Measurements from ENCODE around the gene RITA1. TPM values are rescaled to one million over a fixed set of nuclear protein-coding genes. Genes with fewer than 3 reads are reported as not detected.

RITA1 gene
- total RNA-seq, 1 donor from 2014 or later = 21.5 TPM

DNA sequence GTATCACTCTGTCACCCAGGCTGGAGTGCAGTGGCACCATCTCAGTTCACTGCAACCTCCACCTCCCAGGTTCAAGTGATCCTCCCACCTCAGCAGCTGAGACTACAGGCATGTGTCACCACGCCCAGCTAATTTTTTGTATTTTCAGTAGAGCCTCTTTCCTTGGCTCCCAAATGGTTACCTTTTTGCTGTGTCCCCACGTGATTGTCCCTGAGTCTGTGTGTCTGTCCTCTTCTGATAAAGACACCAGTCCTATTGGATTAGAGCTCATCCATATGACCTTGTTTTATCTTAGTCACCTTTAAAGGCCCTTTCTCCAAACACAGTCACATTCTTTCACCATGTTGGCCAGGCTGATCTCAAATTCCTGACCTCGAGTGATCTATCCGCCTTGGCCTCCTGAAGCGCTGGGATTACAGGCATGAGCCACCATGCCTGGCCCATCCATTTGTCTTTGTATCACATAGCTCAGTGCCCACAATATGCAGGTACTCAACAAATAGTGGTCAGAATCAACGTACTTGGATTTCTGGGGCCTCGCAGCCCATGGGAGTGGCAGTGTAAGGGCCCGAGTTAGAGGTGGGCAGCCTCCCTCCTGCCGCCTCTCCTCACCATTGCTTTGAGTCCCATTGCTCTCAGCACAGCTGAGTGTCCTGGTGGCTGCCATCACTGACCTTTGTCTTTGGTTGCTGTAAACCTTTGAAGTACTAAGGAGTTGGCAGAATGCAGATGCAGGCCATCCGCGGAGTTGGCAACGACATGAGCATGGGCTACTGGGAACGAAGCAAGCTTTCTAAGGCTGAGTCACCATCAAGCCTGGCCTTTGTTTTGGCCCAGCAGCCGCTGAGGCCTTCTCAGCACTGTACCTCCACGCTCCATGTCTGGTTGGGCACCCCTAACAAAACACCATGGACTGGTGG, 45.1 kb downstream of the RITA1 start:
- no peak for DNase-seq (ENCODE audit: low spot score)

DNA sequence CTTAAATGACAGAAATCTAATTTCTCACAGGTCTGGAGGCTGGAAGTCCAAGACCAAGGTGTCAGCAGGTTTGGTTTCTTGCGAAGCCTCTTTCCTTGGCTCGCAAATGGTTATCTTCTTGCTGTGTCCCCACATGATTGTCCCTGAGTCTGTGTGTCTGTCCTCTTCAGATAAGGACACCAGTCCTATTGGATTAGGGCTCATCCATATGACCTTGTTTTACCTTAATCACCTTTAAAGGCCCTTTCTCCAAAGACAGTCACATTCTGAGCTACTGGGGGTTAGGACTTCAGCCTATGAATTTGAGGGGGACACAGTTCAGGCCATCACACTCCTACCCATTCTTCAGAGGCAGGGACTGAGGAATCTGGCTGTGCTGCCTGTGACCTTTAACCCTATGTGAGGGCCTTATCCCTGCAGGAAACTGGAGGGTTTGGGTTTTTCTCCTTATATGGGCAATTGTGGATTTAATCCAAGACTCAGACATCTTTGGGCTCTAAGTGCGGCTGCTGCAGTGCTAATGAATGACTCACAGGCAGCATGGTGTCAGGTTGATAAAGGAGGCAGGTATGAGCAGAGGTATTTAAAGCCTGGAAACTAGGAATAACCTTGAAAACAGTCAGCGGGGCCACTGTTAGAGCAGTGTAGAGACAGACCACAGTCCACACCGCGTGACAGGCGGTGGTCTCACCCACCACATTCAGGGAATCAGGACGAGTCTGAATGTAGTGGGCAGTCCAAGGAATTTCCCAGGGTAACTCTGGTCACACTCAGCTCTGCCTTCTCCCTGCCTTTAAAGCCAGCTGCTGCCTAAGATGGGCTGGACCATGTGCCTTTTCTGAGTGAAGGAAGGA, 45.9 kb downstream of the RITA1 start:
- no peak for DNase-seq (ENCODE audit: low spot score)

DNA sequence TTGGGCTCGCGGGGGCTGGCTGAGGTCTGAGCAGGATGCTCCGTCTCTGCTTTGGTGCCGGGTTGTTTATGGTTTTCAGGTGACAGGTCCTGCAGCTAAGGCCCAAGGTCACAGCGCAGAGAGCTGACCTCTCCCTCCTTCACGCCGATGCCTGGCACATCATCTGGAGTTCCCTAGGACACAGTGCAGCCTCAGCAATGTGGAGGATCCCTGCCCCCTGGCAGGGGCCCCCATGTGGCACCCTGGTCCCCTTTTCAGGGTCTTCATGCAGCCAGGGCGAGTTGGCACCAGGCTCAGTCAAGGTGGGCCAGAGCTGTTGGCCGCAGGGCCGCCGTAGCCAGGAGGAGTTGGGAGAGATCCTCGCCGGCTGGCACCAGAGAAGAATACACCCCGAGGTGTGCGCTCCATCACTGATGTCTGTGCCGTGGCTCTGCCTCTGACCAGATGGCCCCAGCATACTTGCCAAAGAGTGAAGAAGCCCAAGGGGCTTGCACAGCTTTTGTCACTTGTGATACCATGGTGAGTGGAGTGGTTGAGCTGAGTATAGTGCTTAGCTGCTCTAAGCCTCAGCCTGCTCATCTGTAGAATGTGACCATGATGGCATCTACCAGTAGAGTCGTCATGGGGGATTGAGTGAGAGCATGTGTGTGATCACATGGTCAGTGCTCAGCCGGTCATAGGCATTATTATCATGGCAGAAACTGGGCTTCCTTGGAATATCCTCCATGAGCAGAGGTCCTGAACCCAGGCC, 46.7 kb downstream of the RITA1 start:
- no peak for DNase-seq (ENCODE audit: low spot score)

DNA sequence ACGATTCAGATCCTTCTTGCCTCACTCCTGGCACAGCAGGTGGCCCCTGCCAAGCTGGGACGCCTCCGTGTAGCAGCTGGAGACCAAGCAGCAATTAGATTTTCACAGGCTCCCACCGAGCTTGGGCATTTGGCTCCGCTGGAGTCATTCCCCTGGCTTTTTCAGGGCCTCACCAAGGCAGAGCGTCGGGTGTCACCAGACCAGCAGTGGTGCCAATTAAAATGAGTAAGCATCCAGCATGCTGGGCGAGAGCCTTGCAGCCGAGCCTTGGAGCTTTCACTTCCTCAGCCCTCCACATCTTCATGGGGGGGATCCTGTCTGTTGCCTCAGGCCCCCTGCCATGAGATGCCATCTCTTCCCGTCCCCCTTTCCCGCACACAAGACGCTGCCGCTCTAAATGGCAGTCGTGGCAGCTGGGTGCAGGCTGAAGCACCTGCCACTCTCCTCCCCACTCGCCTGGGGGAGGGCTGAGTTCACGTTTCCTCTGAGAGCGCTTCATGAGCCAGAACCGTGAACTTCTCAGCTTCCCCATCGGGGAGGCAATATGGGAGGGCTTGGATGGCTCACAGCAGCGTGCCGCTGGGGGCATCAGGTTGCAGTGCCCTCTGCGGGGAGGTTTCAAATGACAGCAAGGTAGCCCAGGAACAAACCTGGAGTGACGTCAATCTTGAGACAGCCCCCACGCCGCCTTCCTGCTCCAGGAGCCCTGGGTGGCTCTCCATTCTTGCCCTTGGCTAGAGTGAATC, 47.5 kb downstream of the RITA1 start:
- no peak for DNase-seq (ENCODE audit: low spot score)

DNA sequence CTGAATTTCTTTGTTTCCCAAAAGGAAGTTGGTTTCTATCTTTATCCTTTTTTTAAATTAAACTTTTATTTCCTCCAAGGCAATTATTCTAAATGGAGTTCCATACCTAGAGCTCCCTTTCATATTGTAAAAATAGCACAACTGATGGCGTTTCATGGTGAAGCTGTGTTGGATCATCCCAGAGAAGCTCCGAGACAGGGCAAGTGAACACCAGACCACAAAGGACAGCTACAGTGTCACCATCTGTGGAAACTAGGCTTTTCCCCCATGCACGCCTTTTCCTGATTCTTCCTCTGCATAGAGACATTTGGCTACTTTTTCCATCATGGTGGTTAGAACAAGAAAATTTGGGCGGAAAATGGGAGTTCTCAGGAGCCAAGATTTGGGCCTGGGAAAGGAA, 48.4 kb downstream of the RITA1 start:
- DNase-seq (ENCODE audit: low spot score) = no peak

DNA sequence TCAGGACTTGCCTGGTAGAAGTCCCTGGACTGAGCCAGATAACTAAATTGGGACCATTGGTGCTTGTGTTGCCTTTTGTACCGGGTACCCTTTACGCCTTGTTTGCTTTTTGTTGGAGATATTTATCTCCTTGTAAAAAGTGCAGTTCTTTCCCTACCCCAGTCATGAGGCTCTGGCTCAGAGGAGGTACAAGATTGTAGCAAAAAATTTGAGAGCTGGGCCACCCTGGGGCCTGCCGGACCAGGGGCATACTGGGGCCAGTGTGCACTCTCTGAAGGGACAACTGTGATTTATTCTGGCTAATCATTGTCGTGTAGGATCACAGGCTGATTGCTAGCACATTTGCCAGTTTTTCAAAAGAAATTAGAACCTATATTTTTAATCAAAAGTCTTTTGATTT, 49.0 kb downstream of the RITA1 start:
- no peak for DNase-seq (ENCODE audit: low spot score)

DNA sequence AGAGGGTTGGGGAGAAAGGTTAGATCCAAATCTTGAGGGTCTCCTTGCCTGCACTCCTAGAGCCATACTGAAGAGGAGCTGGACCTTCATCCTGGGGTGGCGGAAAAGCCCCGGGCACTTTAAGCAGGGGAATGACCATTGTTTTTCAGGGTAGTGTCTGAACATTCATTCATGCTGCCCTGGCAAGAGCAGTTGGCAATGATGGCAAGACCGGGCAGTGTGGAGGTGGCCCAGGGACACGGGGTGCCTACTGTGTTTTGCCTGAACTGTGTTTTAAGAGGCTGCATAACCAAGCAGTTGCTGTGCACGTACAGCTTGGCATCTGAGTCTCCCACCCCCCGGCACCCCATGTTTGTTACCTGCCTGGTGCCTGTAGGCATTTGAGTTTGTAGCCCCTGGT, 50.5 kb downstream of the RITA1 start:
- DNase-seq (ENCODE audit: low spot score) = no peak

DNA sequence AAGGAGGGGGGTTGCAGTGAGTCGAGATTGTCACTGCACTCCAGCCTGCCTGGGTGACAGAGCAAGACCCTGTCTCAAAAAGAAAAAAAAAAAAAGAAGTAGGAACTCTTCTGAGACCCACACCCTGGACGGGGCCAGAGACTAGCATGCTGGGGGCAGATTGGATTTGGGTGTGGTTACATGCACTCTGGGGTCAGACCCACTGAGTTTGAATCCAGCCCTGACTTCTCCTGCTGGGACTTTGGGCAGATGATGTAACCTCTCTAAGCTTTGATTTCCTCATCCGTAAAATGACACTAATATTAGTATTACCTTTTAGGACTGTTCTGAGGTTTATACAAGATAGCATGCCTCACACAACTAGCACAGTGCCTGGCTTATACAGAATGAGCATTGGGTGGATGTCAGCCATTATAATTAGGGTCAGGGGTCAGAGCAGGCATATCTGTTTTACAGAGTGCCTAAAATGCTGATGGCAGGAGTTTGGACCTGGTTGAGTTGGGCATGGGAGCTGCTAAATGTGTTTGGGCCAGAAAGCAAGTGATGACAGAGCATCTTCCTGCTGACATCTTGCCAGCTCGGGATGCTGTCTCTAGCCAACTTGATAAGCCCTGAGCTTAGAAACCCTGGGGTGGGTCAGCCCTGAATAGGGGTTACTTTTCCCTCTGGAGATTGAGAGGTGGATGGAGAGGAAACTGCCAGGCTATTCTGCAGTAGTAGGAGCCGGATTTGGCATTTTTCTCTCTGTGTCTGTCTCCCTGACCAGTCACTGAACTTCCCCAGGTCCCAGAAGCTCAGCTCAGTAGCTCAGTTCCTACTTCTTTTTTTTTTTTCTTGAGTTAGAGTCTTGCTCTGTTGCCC, 51.2 kb downstream of the RITA1 start:
- no peak for DNase-seq (ENCODE audit: low spot score)

DNA sequence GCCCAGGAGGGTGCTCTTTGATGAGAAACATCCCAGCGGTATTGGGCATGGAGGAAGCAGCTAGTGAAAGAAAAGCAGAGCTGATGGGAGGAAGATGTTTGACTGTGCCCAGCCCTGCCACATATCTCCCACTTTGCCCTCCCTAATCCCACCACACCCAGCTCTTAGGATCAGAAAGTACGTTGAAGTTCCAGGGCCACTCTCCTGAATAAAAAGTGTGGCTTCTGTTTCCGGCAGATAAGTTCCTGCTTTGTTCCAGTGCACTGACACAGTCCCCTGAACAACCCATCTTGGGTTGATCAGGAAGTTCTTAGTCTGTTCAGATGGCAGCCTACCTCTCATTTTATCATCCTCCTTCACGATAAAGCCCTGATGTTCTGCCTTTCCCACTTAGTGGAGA, 52.2 kb downstream of the RITA1 start:
- no peak for DNase-seq (ENCODE audit: low spot score)

DNA sequence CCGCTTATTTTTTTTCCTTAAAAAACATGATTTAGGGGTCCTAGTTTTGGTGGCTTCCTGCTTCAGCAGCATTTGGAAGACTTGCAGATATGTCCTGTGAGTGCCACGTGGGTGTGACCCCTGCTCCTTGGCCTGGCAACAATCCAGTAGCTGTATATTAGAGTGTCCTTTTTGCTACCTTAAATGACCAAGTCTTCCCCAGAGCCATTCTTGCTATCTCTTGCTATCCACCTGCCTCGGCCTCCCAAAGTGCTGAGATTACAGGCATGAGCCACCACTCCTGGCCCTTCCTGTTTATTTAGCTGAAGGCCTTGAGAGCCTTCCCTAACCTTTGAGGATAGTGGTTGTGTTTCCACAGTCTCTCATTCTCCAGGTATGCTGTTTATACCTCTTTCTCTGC, 52.8 kb downstream of the RITA1 start:
- DNase-seq (ENCODE audit: low spot score) = no peak

DNA sequence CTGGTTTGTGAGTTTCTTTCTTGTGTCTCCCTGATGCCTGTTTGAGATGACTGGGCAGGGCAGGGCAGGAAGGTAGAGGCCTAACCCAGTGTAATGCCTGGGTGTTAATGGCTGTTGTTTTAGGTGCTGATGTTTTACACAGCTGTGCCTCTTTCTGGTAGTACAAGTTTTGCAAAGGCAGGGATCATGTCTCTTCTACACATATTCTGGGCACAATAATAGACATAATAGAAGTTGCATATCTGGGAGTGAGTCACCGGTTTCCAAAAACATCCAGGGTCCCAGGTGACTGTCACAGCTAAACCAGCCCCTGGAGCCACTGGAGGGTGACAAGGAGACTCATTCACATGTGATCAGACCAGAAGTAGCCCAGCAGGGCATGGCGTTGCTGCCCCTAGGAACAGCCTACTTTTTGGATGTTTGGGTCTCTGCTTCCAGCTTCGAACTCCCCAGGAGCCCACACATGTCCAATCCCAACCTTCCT, 53.8 kb downstream of the RITA1 start:
- no peak for DNase-seq (ENCODE audit: low spot score)

DNA sequence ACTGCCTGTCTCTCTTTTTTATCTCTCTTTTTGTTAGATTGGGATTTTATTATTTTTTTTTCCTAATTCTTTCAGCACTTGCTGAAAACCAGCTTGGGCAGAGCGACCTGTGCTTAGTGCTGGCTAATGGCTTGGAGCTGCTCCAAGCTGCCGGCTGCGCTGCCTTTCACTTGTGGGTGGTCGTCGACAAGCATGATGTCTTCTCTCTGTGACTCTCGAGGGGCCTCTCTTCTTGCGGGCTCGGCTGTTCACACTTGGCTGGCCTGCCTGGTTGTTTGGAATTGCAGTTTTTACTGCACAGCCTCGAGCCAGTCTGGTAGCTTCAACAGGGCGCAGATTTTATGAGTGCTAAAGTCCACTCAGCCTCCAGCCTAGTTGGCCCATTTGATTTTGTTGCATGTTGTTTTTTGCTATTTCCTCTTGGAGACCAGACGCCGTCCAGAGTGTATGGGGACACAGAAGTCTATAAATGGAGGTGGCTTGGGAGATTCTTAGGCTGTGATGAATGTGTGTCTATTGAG, 54.4 kb downstream of the RITA1 start:
- DNase-seq (ENCODE audit: low spot score) = no peak

DNA sequence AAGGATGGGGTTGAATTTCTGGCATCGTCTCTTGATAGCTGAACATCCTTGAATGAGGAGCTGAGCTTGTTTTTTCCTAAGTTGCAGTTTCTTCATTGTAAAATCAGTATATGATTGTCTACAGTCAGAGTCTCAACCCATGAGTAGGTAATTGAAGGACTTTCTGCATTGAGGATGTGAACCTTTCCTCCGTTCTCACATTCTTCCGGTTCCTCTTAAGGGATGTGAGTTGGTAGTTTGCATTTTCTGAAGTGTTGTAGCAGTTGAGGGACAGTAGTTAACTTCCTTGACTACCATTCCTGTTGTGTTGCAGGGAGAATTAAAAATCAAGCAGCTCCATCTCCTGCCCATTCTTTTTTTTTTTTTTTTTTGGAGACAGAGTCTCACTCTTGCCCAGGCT, 54.9 kb downstream of the RITA1 start:
- no peak for DNase-seq (ENCODE audit: low spot score)

DNA sequence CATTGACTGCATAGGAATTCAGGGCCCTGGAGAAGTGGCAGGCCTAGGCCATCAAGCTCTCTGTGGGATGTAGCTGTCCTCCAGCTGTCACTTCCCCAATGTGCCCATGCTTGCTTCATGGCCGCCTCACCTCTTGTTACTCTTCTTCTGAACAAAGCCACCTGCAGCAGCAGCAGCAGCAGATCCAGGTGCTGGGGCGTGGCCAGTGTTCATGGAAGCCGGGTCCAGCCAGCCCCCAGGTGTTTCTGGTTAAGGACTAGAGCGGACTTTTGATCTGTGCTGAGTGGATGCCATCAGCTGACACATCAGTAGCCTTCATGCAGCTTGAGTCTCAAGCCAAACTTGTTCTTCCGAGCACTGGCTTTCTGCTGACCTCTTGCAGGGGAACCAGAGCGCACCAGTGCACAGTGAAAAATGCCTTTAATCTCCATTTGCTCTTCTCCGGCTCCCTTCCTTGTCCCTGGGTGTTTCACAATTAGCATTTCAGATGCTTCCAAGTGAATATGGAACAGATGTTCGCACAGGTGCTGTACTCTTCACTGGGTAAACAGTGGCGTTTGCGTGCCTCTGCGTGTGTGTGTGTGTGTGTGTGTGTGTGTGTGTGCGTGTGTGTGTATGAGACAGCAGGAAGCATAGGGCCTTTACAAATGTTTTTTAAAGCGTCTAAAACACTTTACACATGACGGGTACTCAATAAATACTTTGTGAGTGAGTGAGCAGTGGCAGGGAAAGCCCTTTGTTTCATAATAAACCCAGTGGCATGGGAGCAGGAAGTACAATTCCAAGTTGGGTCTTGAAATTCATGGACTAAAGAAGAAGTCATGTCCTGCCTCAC, 55.9 kb downstream of the RITA1 start:
- DNase-seq (ENCODE audit: low spot score) = peak; percentile 70

Other genes with a start within 250 kb of the RITA1 start
- gene OAS3, start 247.2 kb upstream of the RITA1 start, total RNA-seq = 11.9 TPM
- 5.8 TPM for gene OAS2, start 207.2 kb upstream of the RITA1 start, total RNA-seq
- gene DTX1, start 129.0 kb upstream of the RITA1 start, total RNA-seq = 4.1 TPM
- gene RASAL1, start 50.0 kb upstream of the RITA1 start, total RNA-seq = 0.92 TPM
- not detected for gene CFAP73, start 36.0 kb upstream of the RITA1 start, total RNA-seq
- gene DDX54, start 243 bp upstream of the RITA1 start, total RNA-seq = 55.9 TPM
- 97.1 TPM for gene TPCN1, start 35.7 kb downstream of the RITA1 start, total RNA-seq
- gene SLC8B1, start 149.4 kb downstream of the RITA1 start, total RNA-seq = 36.6 TPM
- 39.5 TPM for gene PLBD2, start 172.9 kb downstream of the RITA1 start, total RNA-seq
- 1.6 TPM for gene SDS, start 218.2 kb downstream of the RITA1 start, total RNA-seq
- 23.2 TPM for gene SDSL, start 236.7 kb downstream of the RITA1 start, total RNA-seq